ENCODE data around the gene ARIH1.
"Not testable (repeated sequence)": the region's sequence is repeated elsewhere in the genome, so short reads cannot be mapped to it uniquely, and the experiment has no call there.

GRCh38 chr15:72636519-72637282 is 162.6 kb downstream of the ARIH1 start:
- TF ChIP-seq POLR2A (IDR thresholded peaks at IDR 0.05; ENCODE audit: control extremely low read depth in 1 of 2, low read depth in 2 of 2, low read length in 2 of 2); CTCF (IDR thresholded peaks at IDR 0.05; ENCODE audit: control extremely low read depth in 1 of 3, insufficient read depth in 1 of 3, low read depth in 1 of 3, low read length in 3 of 3); JUND (IDR thresholded peaks at IDR 0.05; ENCODE audit: low read length); SIX5 (IDR thresholded peaks at IDR 0.05; ENCODE audit: low read depth, low read length); SP4 (IDR thresholded peaks at IDR 0.05; ENCODE audit: low read length); SP2 (IDR thresholded peaks at IDR 0.05; ENCODE audit: low read length); ZNF274 (IDR thresholded peaks at IDR 0.05; ENCODE audit: borderline replicate concordance, extremely low read depth, low read length); SIN3A (conservative IDR thresholded peaks at IDR 0.05 in 1 of 2, IDR thresholded peaks at IDR 0.05 in 1 of 2; ENCODE audit: low read depth in 1 of 2, low read length in 2 of 2); POLR2AphosphoS5 (IDR thresholded peaks at IDR 0.05; ENCODE audit: low read depth, low read length); MAX (IDR thresholded peaks at IDR 0.05); RAD21 (IDR thresholded peaks at IDR 0.05 in 1 of 2, conservative IDR thresholded peaks at IDR 0.05 in 1 of 2; ENCODE audit: low read depth in 2 of 2, low read length in 2 of 2); MAFK (IDR thresholded peaks at IDR 0.05; ENCODE audit: low read depth, low read length): not testable (repeated sequence)
